ENCODE results near the gene RGS3.

RGS3 gene

DNA sequence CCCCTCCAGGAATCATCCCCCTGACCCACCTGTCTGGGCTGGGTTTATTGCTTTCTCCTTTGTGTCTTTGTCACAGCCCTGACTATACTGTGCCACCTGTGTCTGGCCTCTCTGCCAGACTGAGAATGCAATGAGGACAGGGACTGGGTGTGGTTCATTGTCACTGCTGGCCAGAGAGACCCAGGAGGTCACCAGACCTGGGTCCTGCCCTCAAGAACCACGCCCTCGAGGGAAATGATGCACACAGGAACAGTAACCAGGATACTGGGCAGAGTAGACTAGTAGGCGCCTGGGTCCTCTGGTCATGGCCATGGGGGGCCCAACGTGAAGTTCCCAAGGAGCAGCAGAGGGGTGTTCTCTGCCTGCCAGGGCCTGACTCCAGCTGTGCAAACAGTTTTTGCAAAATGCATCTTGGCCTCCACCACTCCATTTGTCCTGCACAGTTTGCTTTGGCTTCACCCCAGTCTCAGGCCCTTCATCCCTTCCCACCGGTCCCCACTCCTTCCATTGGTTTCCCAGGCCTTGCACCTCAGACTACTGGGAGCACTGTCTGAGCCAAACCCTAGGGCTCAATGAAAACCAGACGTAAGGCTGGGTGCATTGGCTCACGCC lies 17.8 kb downstream of the RGS3 start:
- DNase-seq (ENCODE audit: insufficient read length, low spot score) (no peak), FAIRE-seq (no peak)
- TF ChIP-seq CTCF (IDR thresholded peaks at IDR 0.05; ENCODE audit: insufficient read depth, missing control alignments), result no peak

- no peak for FAIRE-seq
- no peak for DNase-seq (ENCODE audit: insufficient read length, low spot score)
These were observed 18.8 kb downstream of the RGS3 start for GRCh38 chr9:113482341-113482740.

DNA sequence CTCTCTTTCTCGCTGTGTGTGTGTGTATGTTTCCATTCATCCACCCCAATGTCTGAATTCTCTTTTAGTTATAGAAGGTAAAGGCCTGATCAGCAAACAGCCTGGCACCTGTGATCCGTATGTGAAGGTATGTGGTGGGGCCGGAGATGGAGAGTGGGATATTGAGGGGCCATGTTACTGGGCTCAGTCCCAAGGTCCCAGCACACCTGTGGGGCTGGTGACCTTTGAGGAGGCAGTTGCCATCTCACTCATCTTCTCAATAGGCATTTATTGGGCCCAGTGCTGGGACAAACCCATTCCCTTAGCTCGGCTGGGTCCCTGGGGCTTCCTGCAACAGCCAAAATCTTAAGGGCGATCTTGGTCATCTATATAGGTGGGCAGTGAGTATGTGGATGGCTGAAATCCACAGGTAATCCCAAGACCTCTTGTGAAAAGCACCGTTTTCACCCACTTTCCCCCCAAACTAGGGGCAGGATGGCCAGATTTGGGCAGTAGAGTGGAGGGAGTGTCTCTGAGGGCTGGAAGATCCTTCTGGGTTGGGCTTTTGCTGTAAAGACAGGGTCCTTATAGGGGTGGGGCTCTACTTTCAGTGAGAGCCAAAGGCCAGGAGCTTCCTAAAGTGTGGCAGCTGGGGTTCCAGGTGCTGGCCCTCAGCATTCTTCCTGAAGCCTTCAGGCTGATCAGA lies 19.6 kb downstream of the RGS3 start:
- no peak for DNase-seq (ENCODE audit: insufficient read length, low spot score)
- no peak for FAIRE-seq
- no peak for TF ChIP-seq CTCF (IDR thresholded peaks at IDR 0.05; ENCODE audit: insufficient read depth, missing control alignments)

More at GRCh38 chr9:113482341-113482740, 18.8 kb downstream of the RGS3 start:
- TF ChIP-seq CTCF (IDR thresholded peaks at IDR 0.05; ENCODE audit: insufficient read depth, missing control alignments), result no peak

- no peak for TF ChIP-seq CTCF (IDR thresholded peaks at IDR 0.05; ENCODE audit: insufficient read depth, missing control alignments)
- FAIRE-seq (no peak), DNase-seq (ENCODE audit: insufficient read length, low spot score) (no peak)
These were observed 20.2 kb downstream of the RGS3 start for GRCh38 chr9:113483676-113484257.

DNA sequence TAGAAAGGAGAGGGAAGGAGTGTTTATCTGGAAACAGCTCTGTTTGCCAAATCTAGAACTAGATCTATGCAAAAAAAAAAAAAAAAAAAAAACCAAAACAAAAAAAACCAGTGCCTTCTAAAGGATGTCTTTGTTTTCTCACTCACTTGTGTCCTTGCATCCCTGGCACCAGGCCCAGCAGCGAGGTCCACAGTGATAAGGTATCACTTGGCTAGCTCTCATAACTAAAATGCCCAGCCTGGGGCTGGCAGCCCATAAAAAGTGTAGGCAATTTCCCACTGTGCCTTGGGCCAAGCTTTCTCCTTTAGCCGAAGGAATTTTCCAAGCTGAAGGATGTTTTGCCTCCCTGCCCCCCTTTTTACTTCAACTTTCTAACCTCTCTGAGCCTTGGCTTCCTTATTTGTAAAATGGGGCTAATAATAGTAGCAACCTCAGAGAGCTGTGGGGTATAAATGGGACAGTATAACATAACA lies 20.8 kb downstream of the RGS3 start:
- FAIRE-seq (no peak), DNase-seq (ENCODE audit: insufficient read length, low spot score) (no peak)
- no peak for TF ChIP-seq CTCF (IDR thresholded peaks at IDR 0.05; ENCODE audit: insufficient read depth, missing control alignments)

DNA sequence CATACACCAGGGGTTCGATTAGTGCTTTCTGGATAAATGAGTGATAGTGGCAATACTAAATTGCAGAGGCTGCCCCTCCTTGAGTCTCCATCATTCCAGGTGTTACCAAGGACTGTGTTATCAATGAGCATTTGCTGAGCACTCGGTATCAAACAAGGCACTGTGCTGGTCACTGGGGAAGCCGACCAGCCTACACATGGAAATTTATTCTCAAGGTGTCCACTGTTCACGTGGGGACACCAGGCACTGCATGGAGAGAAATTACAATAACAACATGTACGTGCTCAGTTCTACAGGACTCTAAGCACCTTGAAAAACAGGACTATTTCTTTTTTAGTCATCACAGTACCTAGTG lies 22.2 kb downstream of the RGS3 start:
- TF ChIP-seq CTCF (IDR thresholded peaks at IDR 0.05; ENCODE audit: insufficient read depth, missing control alignments), result no peak
- DNase-seq (ENCODE audit: insufficient read length, low spot score) (no peak), FAIRE-seq (no peak)

- no peak for TF ChIP-seq CTCF (IDR thresholded peaks at IDR 0.05; ENCODE audit: insufficient read depth, missing control alignments)
- no peak for DNase-seq (ENCODE audit: insufficient read length, low spot score)
- FAIRE-seq, result no peak
These were observed 22.8 kb downstream of the RGS3 start for GRCh38 chr9:113486327-113486726.
